Kidney (tissue), 14 donors: ENCODE results near the gene DNMT1. TPM values are rescaled to one million over a fixed set of nuclear protein-coding genes. Genes with fewer than 3 reads are reported as not detected.

Experiments used
- DNase-seq, 5 donors: peaks; one replicate each; pipeline ENCODE4 v3.0.0-alpha.2; 2013 to 2020
- FAIRE-seq: peaks from 2 replicates; lab custom pipeline; 2012; peaks lifted over from hg19 to GRCh38; lab: Jason Lieb, UNC
- H3K27ac ChIP-seq, 2 donors: one replicate each; pipeline ENCODE4 v1.7.0; 2013; ENCODE audit warnings: low read depth in 2 of 2, low read length in 2 of 2, inconsistent platforms in 1 of 2
- H3K27me3 ChIP-seq: one replicate; pipeline ENCODE4 v1.7.1; 2013; ENCODE audit warnings: low read length, inconsistent platforms; ENCODE audit not compliant: control insufficient read depth, insufficient read depth
- H3K36me3 ChIP-seq, 3 donors: one replicate each; pipeline versions ENCODE4 v1.7.0 to v1.7.1; 2013; ENCODE audit warnings: low read length in 3 of 3, control low read depth in 1 of 3, inconsistent platforms in 1 of 3; ENCODE audit not compliant: insufficient read depth in 3 of 3, control insufficient read depth in 2 of 3
- H3K4me1 ChIP-seq, 3 donors: one replicate each; pipeline versions ENCODE4 v1.7.0 to v1.7.1; 2013; ENCODE audit warnings: low read length in 3 of 3, inconsistent platforms in 1 of 3, low read depth in 1 of 3; ENCODE audit not compliant: control insufficient read depth in 2 of 3, insufficient read depth in 2 of 3
- H3K4me3 ChIP-seq, 3 donors: one replicate each; pipeline versions ENCODE4 v1.7.0 to v1.8.1; 2013; ENCODE audit warnings: low read length in 3 of 3, control low read depth in 1 of 3, inconsistent platforms in 1 of 3
- H3K9ac ChIP-seq, 3 donors: one replicate each; pipeline versions ENCODE4 v1.7.0 to v1.7.1; 2013; ENCODE audit warnings: low read length in 3 of 3, control low read depth in 1 of 3, inconsistent platforms in 1 of 3
- H3K9me3 ChIP-seq, 3 donors: one replicate each; pipeline versions ENCODE4 v1.7.0 to v1.7.1; 2013; ENCODE audit warnings: low read length in 3 of 3, control low read depth in 1 of 3, inconsistent platforms in 1 of 3; ENCODE audit not compliant: control insufficient read depth in 2 of 3, insufficient read depth in 1 of 3
- CTCF ChIP-seq: IDR thresholded peaks from 3 replicates; pipeline ENCODE4 v1.5.1; 2012; ENCODE audit warnings: mild to moderate bottlenecking, moderate library complexity, borderline replicate concordance; ENCODE audit not compliant: insufficient read depth; ENCODE audit errors: extremely low read depth
- intact Hi-C: fragments of 100-400 bp; cut with DNase I; formaldehyde crosslinking; loops from one replicate; pipeline ENCODE4 v1.11.1; 2022
- polyA plus RNA-seq: library from polyadenylated mRNA; stranded (reverse); fragments of 350-450 nt; fragmentation: Illumina TruSeq; extraction: RNeasy Lipid Tissue Mini Kit (QIAGEN cat#74804); gene quantifications from one replicate; pipeline ENCODE4 v1.2.3, GENCODE V29; 2014; ENCODE audit warnings: low read depth, low replicate concordance; ENCODE audit not compliant: insufficient read depth
- total RNA-seq: library from RNA; stranded (reverse); fragmentation: NEBNext Ultra II Directional; extraction: Animal tissue kit (Norgen Biotek cat#: 25700); gene quantifications from one replicate; pipeline ENCODE4 v1.2.1, GENCODE V29; 2021
- donor health status: control.
- donor health status: control.
- donor health status: control.
- donor health status: control.
- donor health status: control.
- donor health status: DM: yes; HTN: yes; CAD: no.
- donor health status: Normal renal cell carcinoma (clear cell type).

DNMT1 gene
- total and polyA plus RNA-seq, 2 donors from 2014 or later: 15.3 to 64.6 TPM

GRCh38 chr19:10139952-10140351 lies 54.8 kb downstream of the DNMT1 start:
- no peaks in the 10 kb centered on the region for H3K9me3 ChIP-seq
- no peak for DNase-seq
- H3K9ac ChIP-seq: no peak overlapping the region
- intact Hi-C loops: no loop called here
- H3K4me3 ChIP-seq: no peak overlapping the region
- H3K4me1 ChIP-seq: no peaks in the 10 kb centered on the region
- no peaks in the 10 kb centered on the region for H3K27me3 ChIP-seq
- no peak for FAIRE-seq
- H3K27ac ChIP-seq: no peak overlapping the region
- H3K36me3 ChIP-seq: peaks cover 2 to 39% (median 8%) of the 10 kb centered on the region in 3 donors
- TF ChIP-seq CTCF: no peak

GRCh38 chr19:10138879-10139795 lies 55.6 kb downstream of the DNMT1 start:
- H3K4me3 ChIP-seq: no peak overlapping the region
- no peaks in the 10 kb centered on the region for H3K27me3 ChIP-seq
- intact Hi-C loops: no loop called here
- H3K4me1 ChIP-seq: no peaks in the 10 kb centered on the region
- peaks cover 2 to 38% (median 7%) of the 10 kb centered on the region in 3 donors for H3K36me3 ChIP-seq
- no peak overlapping the region for H3K27ac ChIP-seq
- no peak for DNase-seq
- H3K9ac ChIP-seq: no peak overlapping the region
- H3K9me3 ChIP-seq: no peaks in the 10 kb centered on the region
- no peak for FAIRE-seq
- no peak for TF ChIP-seq CTCF

- Histone ChIP-seq H3K27ac (no peak overlapping the region), H3K4me1 (no peaks in the 10 kb centered on the region), H3K36me3 (peaks cover 2 to 32% (median 3%) of the 10 kb centered on the region in 3 donors), H3K9ac (no peak overlapping the region), H3K9me3 (no peaks in the 10 kb centered on the region), H3K27me3 (no peaks in the 10 kb centered on the region), H3K4me3 (no peak overlapping the region)
- no peak for DNase-seq
- FAIRE-seq: no peak
- intact Hi-C loops: no loop called here
- no peak for TF ChIP-seq CTCF
Measured at GRCh38 chr19:10137751-10138682, 56.7 kb downstream of the DNMT1 start.
